Osteoblast (primary cell): ENCODE results near the gene CACNB2. TPM values are rescaled to one million over a fixed set of nuclear protein-coding genes. Genes with fewer than 3 reads are reported as not detected.
A peak's percentile ranks its signal among the peaks of the same experiment; 100 is the strongest.

Experiments used
- DNase-seq: peaks from one replicate; pipeline ENCODE4 v3.0.0; 2011; ENCODE audit warnings: low spot score, mixed read lengths; ENCODE audit not compliant: insufficient read length; ENCODE audit errors: missing footprints
- H2AFZ ChIP-seq: 2 replicates; pipeline ENCODE4 v1.6.0; 2011; ENCODE audit warnings: mild to moderate bottlenecking, low read length
- H3K27ac ChIP-seq: 2 replicates; pipeline ENCODE4 v1.5.1; 2011; ENCODE audit warnings: mild to moderate bottlenecking, low read depth, low read length, moderate library complexity
- H3K27me3 ChIP-seq: 2 replicates; pipeline ENCODE4 v1.6.0; 2012; ENCODE audit warnings: mild to moderate bottlenecking, control low read depth, inconsistent platforms, low read length, moderate library complexity; ENCODE audit not compliant: insufficient read depth
- H3K36me3 ChIP-seq: 2 replicates; pipeline ENCODE4 v1.5.1; 2011; ENCODE audit warnings: mild to moderate bottlenecking, low read length, control low read depth, moderate library complexity; ENCODE audit not compliant: insufficient read depth
- H3K4me1 ChIP-seq: 2 replicates; pipeline ENCODE4 v1.5.1; 2011; ENCODE audit warnings: mild to moderate bottlenecking, low read length, control low read depth, moderate library complexity; ENCODE audit not compliant: insufficient read depth
- H3K4me2 ChIP-seq: 2 replicates; pipeline ENCODE4 v1.6.0; 2011; ENCODE audit warnings: mild to moderate bottlenecking, low read length; ENCODE audit not compliant: insufficient read depth
- H3K4me3 ChIP-seq: fragments of 200-600 bp; sonication (generic); 3 replicates; pipeline ENCODE4 v1.5.1; 2012; ENCODE audit warnings: mild to moderate bottlenecking, low read length, inconsistent platforms; ENCODE audit not compliant: insufficient read depth
- H3K79me2 ChIP-seq: 2 replicates; pipeline ENCODE4 v1.6.0; 2012; ENCODE audit warnings: mild to moderate bottlenecking, low read length, control low read depth, inconsistent platforms; ENCODE audit not compliant: insufficient read depth
- H3K9me3 ChIP-seq: 2 replicates; pipeline ENCODE4 v1.5.1; 2011; ENCODE audit warnings: low read depth, low read length, control low read depth
- H4K20me1 ChIP-seq: 2 replicates; pipeline ENCODE4 v1.6.0; 2012; ENCODE audit warnings: mild to moderate bottlenecking, low read length, control low read depth; ENCODE audit not compliant: insufficient read depth
- CTCF ChIP-seq: IDR thresholded peaks from 2 replicates; pipeline ENCODE4 v1.5.1; 2011; ENCODE audit warnings: mild to moderate bottlenecking, low read depth, low read length, moderate library complexity; ENCODE audit errors: extremely low read depth
- total RNA-seq: library from RNA; depleted of rRNA; stranded (reverse); fragments of >200 nt; gene quantifications from 2 replicates; pipeline ENCODE4 v1.2.3, GENCODE V29; 2012

CACNB2 gene
- total RNA-seq, 1 donor: under 0.01 TPM

DNA sequence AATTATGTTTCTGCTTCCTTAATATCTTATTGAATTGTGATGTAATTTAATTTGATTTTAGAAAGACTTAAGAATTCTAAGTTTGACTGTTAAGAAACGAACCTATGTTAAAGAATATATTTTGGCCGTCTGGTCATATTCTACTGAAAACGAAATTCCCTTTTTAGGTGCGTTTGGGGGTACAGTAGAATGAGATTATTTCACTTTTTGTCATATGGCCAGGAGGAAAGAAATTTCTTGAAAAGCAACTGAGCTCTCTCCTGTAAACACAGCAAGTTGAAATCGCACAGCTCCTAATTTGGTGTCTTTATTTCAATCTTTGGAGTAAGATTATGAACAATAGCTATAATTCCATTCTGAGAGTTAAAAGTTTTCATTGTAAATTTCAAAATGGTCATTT, 227.6 kb downstream of the CACNB2 start:
- Histone ChIP-seq H3K27ac (no peak overlapping the region), H2AFZ (peak overlapping the region; percentile 12)

DNA sequence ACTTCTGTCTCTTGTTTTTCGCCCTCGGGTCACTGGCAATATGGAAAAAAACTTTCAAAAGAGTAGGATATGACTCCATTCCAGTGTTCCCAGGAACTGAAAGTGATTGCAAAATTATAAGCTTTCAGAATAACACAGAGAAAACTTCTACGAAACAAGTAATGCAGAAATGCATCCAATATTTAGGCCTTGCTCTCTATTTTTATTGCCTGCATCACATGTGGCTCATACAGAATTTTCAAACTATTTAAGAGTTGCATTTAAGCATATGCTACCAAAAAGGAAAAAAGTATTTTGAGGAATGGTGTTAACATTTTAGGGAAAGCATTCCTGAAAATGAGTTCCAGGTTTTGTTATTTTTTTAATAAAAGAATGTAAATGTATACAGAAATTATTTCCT, 228.0 kb downstream of the CACNB2 start:
- peak overlapping the region; percentile 12 for H2AFZ ChIP-seq
- H3K4me3 ChIP-seq: no peak overlapping the region
- DNase-seq: no peak
- no peaks in the 10 kb centered on the region for H4K20me1 ChIP-seq
- no peaks in the 10 kb centered on the region for H3K79me2 ChIP-seq
- H3K4me1 ChIP-seq: no peaks in the 10 kb centered on the region
- no peaks in the 10 kb centered on the region for H3K9me3 ChIP-seq
- no peaks in the 10 kb centered on the region for H3K36me3 ChIP-seq
- H3K27me3 ChIP-seq: no peaks in the 10 kb centered on the region
- H3K4me2 ChIP-seq: no peak overlapping the region
- no peak overlapping the region for H3K27ac ChIP-seq
- no peak for TF ChIP-seq CTCF

More for the DNA sequence above, 227.6 kb downstream of the CACNB2 start:
- DNase-seq: no peak
- Histone ChIP-seq H3K4me3 (no peak overlapping the region), H3K79me2 (no peaks in the 10 kb centered on the region), H4K20me1 (no peaks in the 10 kb centered on the region), H3K36me3 (no peaks in the 10 kb centered on the region), H3K4me1 (no peaks in the 10 kb centered on the region), H3K4me2 (no peak overlapping the region), H3K27me3 (no peaks in the 10 kb centered on the region), H3K9me3 (no peaks in the 10 kb centered on the region)
- TF ChIP-seq CTCF: no peak

DNA sequence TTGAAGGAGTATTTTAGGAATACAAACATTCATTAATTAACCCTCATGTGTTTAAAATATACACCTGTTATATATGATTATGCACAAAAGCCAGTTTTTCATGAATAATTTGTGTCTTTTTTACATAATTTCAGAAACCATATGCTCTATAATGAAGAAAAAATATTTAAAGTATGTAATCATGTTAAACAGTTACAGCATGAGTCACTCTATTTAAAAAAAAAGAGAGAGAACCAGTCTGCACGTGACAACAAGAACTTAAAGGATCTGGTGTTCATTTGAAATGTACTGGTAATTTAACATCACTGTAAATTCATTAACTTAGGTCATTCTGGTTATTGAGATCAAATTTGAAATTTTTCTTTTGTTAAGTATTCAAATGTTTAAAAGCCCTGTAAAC, 228.5 kb downstream of the CACNB2 start:
- Histone ChIP-seq H3K79me2 (no peaks in the 10 kb centered on the region), H3K27ac (no peak overlapping the region), H3K4me2 (no peak overlapping the region), H2AFZ (no peak overlapping the region), H3K4me3 (no peak overlapping the region), H4K20me1 (no peaks in the 10 kb centered on the region), H3K4me1 (no peaks in the 10 kb centered on the region), H3K27me3 (no peaks in the 10 kb centered on the region), H3K9me3 (no peaks in the 10 kb centered on the region), H3K36me3 (no peaks in the 10 kb centered on the region)
- TF ChIP-seq CTCF: no peak
- peak; percentile 29 for DNase-seq

DNA sequence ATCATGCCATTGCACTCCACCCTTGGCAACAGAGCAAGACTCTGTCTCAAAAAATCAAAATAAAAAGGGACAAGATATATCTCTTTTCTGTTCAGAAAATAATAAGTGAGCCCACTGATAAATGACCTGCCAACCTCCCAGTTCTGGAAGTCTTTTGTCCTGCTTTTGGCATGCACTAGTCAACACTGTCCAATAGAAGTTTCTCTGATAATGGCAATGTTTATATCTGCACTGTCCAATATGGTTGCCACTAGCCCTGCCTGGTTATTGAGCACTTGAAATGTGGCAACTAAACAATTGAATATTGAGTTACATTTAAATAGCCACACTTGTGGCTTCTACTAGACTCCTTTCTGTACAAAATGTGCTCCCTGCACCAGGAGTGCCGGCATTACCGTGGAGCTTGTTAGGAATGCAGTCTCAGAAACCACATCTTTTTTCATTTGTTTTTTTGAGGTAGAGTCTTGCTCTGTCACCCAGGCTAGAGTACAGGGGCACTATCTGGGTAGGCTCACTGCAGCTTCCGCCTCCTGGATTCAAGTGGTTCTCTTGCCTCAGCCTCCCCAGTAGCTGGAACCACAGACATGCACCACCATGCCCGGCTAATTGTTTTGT, 229.7 kb downstream of the CACNB2 start:
- H3K27me3 ChIP-seq: no peaks in the 10 kb centered on the region
- no peak for DNase-seq
- no peak overlapping the region for H3K4me3 ChIP-seq
- no peak overlapping the region for H2AFZ ChIP-seq
- no peaks in the 10 kb centered on the region for H3K36me3 ChIP-seq
- no peak overlapping the region for H3K4me2 ChIP-seq
- H4K20me1 ChIP-seq: no peaks in the 10 kb centered on the region
- H3K79me2 ChIP-seq: no peaks in the 10 kb centered on the region
- H3K9me3 ChIP-seq: no peaks in the 10 kb centered on the region
- TF ChIP-seq CTCF: no peak
- no peak overlapping the region for H3K27ac ChIP-seq
- no peaks in the 10 kb centered on the region for H3K4me1 ChIP-seq
